Hematopoietic multipotent progenitor cell treated with erythropoietin and hydrocortisone succinate and interleukin-3 and kit ligand, for 17 days (in vitro differentiated cells): ENCODE data around the gene COL25A1.
"Not testable (repeated sequence)": the region's sequence is repeated elsewhere in the genome, so short reads cannot be mapped to it uniquely, and the experiment has no call there.

ENCODE experiments used
- DNase-seq: peaks from one replicate; pipeline ENCODE4 v3.0.0-alpha.2; 2015; ENCODE audit warnings: low spot score

COL25A1 gene

DNA sequence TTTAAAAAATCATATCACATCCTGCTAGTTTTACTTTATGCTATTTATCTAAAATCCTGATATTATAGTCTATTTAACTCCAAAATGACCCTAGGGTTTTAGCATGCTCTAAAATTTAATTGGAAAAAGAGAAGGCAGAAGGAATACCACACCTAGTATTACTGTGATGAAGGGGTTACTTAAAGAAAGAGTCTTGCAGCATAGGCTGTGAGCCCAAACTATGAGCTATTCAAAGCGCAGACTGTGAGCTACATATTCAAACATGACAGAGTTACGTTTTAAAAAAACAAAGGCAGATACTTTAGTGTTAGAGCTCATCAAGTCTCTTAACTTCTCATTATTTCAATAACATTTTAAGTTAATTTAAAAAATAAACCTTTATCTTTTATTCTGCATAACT is 291.9 kb downstream of the COL25A1 start:
- DNase-seq = no peak

DNA sequence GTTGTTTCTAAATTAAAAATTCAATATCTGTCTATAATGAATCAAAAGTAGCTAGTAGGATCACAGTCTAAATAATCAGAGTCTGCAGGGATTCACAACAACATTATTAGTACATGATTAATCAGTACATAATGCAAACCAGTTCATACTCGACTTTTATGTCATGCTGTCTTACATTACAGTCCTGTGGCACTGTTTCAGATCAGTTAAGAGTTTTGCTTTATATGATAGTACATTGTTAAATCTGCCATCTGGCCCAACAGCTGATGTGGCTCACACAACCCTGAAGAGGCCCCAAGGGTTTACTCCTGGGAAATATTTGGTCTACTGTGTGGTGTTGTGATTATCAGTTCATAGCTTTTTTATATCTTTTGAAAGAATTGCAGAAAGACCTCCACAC is 292.5 kb downstream of the COL25A1 start:
- no peak for DNase-seq

DNA sequence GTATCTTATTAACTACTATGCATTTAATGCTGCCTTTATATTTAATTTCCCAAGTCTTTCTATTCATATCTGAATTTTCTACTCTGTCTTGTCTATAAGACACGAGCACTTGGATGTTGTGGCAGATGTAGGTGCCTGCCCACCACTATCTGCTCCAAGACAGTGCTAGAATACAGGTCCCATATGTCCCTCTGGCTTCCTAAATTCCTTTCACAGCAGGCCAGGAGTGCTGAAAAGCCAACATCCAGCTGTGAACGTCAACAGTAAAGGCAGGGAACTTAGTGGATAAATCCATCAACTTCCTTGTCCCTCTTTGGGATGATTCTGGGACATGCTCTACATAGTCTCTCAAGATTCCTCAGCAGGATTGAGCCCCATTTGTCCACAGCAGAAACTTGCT is 294.5 kb downstream of the COL25A1 start:
- DNase-seq = no peak

DNA sequence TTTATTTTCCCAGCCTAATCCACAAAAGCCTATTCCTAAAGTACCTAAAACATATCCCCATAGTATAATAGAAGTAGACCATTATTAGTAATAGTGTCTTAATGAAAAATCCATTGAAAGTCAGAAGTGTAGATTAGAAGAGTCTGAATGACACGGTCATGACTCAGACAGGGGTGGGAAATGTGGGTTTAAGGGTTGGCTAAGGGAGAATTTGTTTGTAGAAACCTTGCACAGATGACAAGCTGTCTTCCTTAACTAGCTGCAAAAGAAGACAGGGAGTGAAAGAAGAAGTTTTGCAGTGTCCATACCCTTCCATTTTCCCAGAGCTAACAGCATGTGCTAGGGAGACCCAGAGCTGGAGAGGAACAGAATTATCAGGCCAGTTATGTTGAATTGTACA is 296.9 kb downstream of the COL25A1 start:
- no peak for DNase-seq

DNA sequence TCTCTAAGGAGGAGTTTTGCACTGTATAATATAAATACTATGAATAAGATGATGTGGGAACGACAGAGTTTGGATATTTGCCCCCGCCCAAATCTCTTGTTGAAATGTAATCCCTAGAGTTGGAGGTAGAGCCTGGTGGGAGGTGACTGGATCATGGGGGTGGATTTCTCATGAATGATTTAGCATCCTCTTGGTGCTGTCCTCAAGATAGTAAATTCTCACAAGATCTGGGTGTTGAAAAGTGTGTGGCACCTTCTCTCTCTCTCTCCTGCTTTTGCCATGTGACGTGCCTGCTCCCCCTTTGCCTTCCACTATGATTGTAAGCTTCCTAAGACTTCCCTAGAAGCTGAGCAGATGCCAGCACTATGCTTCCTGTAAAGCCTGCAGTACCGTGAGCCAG is 298.0 kb downstream of the COL25A1 start:
- DNase-seq = no peak

DNA sequence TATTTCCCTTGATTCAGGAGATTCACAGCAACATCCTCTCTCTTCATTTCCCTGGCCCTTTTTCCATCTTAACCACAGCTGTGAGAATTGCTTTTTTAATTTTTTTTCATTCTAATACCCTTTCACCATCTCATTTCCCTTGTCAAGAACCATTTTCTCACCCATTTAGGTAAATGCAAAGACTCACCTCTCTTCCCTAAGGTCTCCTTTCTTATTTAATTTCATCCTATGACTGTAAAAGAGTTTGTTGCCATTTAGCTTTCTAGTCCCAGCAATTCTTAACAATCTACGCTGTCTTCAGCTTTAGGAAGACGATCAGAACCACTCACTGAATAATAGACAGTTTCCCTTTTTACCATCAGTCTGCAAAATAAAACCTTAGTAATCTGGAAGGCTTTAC is 298.5 kb downstream of the COL25A1 start:
- DNase-seq = no peak

DNA sequence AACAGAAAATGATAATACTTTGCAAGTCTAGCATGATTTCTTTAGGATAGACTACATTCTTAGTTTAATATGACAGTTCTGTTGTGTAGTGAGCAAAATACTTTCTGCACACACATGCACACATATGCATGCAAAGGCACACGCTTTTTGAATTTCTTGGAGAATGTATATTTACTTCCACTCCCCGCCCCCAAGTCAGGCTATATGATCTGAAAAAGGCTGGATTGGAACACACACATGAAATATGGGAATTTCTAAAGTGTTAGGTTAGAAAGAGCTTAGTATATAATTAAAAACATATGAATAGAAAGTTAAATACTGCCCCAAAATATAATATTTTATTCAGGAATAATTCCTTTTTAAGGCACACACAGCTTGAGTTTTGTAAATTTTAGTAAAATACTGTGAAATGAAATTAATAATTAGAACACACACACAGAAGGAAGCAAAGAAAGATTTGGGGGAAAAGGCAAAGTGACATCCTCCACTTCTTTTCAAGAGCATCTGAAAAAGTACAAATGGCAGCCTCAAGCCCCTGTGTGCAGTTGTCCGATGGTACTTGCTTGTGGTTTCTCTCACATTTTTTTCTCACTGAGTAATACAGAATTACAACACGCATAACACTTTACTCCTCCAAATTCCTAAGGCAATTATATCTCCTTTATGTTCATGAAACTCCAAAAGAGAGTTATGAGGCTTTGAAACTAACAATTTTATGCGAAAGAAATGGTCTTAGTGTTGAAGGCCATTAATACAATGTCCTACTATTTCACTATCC is 310.7 kb downstream of the COL25A1 start:
- no peak for DNase-seq

DNA sequence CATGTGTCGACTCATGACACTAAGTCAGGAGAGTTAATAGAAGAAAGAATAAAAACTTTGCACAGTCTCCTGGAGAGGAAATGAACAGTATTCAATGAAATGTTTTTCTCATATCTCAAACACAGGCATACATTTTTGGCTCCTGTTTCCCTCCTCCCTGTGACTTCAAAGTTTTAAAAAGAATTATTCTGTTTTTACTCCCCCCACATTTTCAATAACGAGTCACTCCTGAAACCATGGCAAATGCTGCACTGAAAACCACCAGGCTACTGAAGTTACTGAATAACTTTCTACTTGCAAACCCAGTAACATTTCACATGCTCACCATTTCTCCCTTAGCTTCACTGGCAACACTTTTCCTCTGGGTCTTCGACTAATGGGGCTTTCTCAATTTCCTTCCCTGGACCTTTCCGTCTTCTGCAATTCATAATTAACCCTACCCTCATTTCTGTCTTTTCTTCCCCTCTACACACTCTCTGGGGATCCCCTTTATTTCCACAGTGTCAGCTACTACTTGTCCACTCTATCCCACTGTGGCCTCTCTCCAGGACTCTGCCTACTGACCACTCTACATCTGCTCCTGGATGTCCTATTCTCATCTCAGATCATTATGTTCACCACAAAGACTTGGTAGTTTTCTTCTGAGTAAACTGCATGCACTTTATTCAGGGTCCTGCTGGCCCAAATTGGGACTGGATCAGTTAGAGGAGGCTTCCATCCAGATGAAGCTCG is 313.8 kb downstream of the COL25A1 start:
- no peak for DNase-seq

DNA sequence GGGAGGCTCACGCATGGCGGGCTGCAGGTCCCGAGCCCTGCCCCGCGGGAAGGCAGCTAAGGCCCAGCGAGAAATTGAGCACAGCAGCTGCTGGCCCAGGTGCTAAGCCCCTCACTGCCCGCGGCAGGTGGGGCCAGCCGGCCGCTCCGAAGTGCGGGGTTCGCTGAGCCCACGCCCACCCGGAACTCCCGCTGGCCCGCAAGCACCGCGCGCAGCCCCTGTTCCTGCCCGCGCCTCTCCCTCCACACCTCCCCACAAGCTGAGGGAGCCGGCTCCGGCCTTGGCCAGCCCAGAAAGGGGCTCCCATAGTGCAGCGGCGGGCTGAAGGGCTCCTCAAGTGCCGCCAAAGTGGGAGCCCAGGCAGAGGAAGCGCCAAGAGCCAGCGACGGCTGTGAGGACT is 318.0 kb downstream of the COL25A1 start:
- DNase-seq = not testable (repeated sequence)

DNA sequence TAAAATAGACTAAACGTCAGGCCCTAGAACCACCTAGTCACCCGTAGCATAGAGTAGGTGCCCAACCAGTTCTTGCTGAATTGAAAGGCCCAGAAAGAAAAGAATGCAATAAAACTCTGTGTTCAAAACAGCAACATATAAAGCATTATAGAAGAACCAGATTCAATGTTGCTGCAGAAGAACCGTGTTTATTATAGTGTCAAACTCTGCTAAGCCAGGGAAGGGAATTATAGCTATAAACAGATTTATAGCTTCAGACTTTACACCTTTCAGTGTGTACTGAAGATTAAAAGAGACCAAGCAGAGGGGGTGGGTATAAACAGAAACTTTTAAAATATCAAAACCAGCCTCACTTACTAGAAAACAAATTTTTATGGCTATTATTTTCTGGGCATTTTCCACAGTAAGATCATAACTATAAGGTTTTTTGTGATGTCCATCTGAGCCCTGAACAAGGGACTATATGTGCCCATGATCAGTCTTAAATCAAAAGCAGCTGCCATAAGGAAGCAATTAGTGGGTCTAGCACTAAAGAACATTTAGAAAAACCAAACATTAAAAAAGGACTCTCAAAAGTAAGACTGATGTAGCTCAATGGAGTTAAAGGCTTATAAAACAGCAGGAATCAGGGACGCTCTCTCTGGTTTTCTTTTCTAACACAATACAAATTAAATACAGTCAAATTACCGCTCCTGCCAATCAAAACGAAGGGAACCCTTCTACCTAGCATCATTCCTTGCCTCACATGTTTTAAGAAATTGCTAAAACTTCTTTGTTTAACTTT is 319.9 kb downstream of the COL25A1 start:
- DNase-seq = no peak

DNA sequence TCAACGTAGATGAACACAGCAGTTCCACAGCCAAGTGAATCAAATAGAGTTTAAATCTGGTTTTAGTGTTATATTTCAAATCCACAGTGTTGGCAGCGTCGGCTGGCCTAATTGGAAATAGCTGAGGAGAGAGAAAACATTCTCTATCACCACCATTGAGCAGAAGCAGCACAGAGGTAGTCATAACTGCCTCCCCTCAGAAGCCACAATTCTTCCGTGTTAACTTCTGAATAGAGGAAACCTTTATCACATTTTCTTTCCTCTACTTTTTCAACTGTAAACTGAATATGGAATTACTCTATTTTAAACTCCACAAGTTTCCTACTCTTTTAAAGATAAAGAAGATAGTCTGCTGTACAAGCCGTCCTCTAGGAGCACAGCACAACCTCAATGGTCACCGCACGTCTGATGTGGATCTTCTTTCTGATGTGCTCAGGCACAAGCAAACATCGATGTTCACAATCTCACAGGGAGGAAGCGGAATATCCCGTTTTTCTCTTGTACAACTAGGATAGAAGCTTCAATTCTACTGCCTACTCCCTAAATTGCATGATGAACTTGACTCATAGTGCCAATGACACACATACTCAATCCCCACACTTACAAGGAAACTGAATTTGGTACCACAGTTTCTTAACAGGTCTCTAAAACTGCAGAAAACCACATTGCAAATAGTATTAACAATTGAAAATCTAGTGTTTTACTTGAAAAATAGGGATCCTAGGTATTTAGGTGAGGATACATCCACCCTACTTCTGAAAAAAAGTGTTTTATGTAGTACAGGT is 321.8 kb downstream of the COL25A1 start:
- no peak for DNase-seq

DNA sequence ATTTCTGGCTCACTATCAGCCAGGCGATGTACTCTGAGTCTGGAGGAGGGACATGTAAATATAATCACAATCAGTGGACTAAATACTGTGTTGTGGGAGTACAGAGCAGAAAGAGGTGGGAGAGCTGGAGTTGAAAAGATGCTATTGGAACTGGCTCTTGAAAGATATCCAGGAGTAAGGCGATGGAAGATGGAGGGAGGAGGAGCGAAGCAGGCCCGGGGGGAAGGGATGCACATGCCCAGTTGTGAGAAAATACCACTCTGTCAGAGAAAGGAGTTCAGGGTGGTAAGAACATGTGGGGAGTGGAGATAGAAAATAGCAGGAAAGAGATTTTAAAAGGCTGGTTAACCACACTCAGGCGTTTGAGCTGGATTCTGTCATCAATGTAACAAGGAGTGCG is 322.7 kb downstream of the COL25A1 start:
- DNase-seq = no peak

DNA sequence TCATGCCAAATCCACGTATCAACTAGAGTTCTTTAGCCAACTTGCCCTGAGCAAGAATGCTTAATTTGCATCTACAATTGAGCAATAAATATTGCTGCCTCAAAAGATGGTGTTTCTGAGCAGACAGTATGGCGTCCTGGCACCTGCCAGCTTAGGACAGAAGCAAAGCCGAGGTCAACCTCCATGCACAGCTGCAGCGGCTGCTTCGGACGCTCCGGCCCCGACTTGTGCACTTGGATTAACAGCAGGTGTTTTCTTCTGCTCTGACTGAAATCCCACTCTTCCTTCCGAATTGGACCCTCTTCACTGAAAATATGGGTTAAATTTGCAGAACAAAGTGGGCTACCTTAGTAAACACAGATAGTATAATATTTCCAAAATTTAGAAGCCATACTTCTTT is 324.4 kb downstream of the COL25A1 start:
- DNase-seq = no peak

DNA sequence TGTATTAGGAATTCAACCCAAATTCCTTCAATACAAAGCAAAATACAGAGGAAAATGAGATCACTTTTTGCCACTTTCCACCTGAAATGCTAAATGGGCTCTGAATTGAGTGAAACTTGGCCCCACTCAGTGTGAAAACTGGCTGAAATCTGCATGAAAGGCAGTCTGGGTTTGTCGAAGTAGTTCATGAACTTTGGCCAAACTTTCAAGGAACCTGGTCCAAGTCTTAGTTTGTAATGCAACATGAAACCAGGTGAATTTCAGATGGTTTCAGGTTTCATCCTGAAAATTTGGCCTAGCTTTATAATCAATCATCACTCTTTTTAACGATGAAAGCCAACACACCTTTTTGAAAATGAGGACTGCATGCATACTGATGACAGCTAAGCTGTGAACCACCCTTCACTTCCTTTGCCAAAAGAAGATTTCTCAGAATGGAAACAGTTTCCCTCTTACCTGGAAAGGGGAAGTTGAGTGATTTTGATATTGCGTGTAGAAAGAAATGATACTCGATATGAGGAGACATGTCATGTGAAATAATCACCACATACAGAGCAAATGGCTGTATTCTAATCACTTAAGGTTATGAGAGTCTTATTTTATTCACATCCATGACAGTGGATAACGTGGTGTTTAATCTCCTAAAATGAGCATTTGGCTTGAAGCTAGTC is 329.7 kb downstream of the COL25A1 start:
- no peak for DNase-seq

DNA sequence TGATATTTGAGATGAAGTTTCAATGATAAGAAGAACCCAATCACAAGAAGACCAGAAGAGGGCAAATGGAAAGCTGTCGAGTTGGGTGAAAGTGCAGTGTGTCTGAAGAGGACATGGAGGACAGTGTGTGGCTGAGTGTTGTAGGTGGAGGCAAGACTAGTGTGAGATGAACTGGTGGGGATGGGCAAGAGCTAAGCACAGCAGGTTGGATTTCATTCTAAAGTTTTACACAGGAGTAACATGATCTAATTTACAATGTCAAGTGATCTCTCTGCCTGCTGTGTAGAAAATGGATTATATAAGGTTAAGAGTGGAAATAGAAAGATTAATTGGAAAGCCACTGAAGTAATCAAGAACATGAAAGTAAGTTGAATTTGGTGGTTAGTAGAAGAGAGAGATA is 331.0 kb downstream of the COL25A1 start:
- no peak for DNase-seq

DNA sequence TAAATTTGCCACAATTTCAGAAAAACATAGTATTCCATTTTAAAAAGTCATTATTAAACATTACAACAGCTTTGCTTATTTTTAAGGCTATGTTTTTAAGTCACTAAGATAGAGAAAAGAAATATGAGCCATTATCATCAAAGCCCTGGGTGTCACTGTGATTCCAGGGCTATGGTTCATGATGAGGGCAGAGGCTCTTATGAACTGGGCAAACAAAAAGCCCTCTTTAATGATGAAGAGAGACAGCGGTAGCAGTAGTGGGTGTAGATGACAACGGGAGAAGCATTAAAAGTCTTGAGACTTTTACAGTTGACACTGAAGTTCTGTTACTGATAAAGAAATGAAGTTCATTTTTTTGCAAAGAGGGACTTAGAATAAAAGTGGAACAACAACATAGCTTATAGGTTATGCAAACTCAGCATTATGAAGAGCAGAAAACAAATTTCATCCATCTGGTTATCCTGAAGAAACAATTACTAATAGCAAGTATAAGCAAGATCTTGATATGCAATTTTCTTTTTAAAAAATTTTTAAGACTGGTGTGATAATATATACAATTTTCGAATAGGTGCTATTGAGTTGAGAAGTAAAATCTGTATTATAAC is 336.9 kb downstream of the COL25A1 start:
- no peak for DNase-seq

DNA sequence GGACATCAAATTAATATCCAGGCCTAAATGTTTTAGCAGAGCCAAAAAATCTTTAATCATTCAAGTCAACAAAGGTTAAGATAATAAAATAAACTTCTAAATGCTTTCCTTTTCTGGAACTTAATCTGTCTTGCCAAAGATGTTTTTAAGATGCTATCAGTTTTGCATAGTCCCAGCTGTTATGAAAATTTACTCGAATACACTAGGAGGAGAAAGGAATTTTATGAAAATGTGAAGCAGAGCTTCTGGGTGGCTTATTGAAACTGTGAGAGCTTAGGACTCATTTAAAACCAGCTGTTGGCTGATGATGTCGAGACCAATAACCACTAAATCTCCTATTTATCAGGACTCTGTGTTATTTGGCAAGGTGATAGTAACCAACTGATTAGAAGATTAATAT is 337.4 kb downstream of the COL25A1 start:
- DNase-seq = no peak

DNA sequence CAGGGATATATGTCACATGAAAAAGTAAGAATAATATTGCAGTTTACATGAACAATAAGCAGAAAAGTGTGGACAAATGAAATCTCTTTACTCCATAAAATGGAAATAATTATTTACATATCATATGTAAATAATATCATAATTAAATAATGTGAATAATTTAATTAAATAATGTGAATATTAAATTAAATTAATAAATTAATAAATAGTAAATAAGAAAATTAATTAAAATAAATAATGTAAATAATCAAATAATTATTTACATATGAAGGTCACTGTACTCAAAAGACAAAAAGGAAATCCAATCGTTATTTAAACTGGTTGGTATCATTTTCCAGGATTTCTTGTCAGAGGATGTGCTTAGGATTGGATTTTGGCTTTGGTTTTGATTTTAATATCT is 338.5 kb downstream of the COL25A1 start:
- DNase-seq = no peak

DNA sequence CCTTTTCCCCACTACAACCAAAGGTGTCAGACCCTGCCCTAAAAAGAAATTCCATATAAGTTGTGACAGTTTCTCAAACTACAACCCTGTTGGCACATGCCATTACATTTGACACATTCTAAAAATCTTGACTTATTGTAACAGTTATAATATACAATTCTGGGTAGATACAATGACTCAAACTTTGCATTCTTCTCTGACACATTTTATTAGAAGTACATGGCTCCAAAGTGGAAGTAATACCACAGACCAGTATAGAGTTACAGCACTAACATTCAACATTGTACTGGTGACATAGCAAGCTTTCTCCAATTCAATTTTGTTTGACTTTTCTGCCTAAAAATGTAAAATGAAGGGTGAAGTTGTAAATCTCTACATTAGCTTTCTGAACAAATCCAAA is 343.0 kb downstream of the COL25A1 start:
- DNase-seq = no peak

DNA sequence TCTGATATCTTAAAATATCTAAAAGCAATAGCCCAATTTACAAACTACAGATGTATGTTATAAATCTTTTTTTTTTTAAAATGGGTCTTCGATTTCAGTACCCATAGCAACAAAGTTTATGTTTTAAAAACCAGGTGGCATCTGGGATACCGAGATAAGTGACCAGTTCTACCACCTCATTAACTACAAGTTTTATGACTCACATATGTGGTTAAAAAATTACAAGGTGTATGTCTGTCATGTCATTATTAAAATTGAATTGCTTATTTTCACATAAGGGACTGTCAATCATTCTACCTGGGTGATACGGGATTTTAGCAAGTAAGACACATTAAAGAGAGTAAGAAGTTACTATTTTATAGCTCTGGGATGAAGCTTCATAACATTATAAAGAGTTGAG is 347.6 kb downstream of the COL25A1 start:
- no peak for DNase-seq

DNA sequence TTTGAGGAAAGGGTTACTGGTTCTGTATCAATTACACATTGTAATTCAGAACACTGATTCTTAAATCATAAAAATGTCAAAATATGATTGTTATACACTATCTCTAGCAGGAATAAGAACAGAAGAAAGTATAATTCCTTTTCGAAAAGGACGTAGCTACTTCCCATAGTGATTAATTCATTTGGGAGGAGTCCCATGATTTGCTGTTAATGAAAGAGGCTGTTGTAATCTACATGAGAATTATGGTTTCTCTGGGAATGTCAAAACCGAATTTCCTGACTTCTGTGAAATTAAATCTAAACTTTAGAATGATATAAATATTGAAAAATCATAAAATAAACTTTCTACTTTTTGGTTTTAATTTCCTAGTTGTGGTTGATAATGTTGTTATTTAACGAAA is 348.5 kb downstream of the COL25A1 start:
- DNase-seq = no peak
